GM12892 (cell line): ENCODE measurements around the gene MAPK8IP3.

Experiments
- POLR2A ChIP-seq: IDR thresholded peaks from 2 replicates; pipeline ENCODE4 v1.6.1; 2011; ENCODE audit warnings: low read depth, low read length, control low read depth
- POLR2AphosphoS5 ChIP-seq: IDR thresholded peaks from 2 replicates; pipeline ENCODE4 v1.6.1; 2011; ENCODE audit warnings: low read depth, low read length, control low read depth
- TAF1 ChIP-seq: IDR thresholded peaks from 2 replicates; pipeline ENCODE4 v1.6.1; 2011; ENCODE audit warnings: low read depth, mild to moderate bottlenecking, control low read depth, low read length, borderline replicate concordance

GRCh38 chr16:1661826-1662225 is 44.2 kb upstream of the MAPK8IP3 start:
- no peak for TF ChIP-seq POLR2A
- TF ChIP-seq POLR2AphosphoS5 = no peak
- no peak for TF ChIP-seq TAF1
